NCI-H345 treated with DMSO at 0.1 percent for 48 hours (cell line): ENCODE data around the gene GFRA4.

ENCODE experiments used
- DNase-seq: peaks from one replicate; lab custom pipeline; 2025; ENCODE audit not compliant: unreplicated experiment; lab: John Stamatoyannopoulos, UW

Gene GFRA4, protein sequence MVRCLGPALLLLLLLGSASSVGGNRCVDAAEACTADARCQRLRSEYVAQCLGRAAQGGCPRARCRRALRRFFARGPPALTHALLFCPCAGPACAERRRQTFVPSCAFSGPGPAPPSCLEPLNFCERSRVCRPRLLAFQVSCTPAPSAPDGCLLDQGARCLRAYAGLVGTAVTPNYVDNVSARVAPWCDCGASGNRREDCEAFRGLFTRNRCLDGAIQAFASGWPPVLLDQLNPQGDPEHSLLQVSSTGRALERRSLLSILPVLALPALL

GRCh38 chr20:3663031-3663701 is at the start of gene GFRA4:
Gene GFRA4 (minus strand): TSS chr20:3663399. CDS start chr20:3663399, 0 bp downstream.
- no peak for DNase-seq

GRCh38 chr20:3712279-3712873 is 49.2 kb upstream of the GFRA4 start, which contains the start of gene SIGLEC1:
Gene SIGLEC1 (minus strand): TSS chr20:3712600. CDS start chr20:3707128, 5,472 bp downstream.
- no peak for DNase-seq

DNA sequence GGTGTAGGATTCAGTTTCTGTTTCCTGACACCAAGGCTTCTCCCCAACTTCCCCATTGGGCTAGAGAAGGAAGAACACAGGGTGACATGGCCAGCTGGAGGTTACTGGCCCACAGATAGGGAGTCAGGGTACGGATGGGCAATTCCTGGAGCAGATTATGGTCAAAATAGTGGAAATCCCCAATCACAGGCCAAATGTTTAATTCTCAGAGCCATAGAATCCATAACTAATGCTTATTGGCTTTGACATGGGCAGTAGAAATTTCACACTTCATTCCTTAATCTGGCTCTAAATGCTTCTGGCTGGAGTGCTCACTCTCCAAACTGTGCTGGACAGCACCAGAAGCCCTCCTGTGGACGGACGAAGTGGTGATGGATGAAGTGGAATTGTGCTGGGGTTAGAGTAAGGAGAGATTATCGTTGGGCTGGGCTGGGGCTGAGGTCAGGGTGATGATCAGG is 48.3 kb upstream of the GFRA4 start:
- no peak for DNase-seq

DNA sequence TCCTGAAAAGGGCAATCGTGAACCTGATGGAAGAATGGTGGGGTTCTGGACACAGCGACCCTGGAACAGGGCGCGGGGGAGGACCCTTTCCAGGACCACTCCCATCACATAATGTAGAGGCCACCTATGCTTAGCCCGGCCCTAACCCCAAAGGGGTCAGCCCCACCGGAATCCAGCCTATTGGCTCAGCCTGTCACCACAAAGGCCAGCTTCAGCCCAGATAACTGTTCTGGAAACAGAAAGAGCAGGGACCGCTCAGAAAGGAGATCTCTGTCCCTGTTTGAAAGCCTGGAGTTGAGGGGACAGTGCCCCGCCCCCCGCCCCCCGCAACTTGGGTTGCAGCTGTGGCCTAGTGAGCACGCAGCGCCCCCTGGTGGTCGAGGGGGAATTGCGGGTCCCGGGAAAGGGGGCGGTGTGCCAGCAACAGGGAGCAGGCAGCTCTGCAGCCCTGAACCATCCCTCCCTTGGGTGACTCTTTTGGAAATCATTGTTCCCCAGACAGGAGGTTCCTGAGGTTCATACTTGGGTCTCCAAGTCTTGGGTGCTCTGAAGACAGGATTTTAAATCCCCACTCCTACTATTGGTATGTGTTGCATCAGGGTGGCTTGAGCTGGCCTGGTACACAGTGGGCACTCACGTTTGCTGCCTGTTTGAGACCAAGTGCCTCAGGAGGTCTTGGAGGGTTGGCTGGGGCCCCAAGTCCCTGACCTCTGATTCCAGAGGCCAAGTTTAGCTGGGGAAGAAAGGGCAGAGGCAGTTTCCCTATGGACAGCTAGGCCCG is 47.7 kb upstream of the GFRA4 start:
- peak; percentile 16 for DNase-seq

DNA sequence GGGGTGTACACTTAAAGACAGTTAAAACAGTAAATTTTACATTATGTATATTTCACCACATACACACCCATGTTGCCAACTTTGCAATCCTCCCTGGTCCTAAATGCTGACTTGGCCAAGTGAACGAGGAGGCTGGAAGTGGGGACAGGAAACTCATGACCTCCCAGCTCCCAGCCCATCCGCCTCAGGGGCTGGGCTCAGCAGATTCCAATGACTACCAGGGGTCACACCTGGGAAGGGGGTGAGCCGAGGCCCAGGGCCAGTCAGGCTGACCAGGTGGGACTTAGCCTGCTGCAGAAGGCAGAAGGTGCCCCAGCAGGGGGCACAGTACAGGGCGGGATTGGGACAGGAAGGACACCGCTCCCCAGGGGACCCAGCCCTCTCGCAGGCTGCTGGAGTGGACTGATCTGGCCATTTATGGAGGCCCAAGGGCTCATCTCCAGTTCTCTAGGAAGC is 46.8 kb upstream of the GFRA4 start:
- DNase-seq = no peak

GRCh38 chr20:3707508-3707899 is 44.3 kb upstream of the GFRA4 start:
- no peak for DNase-seq

- DNase-seq = no peak
Observed at GRCh38 chr20:3706774-3707507, 43.7 kb upstream of the GFRA4 start.

DNA sequence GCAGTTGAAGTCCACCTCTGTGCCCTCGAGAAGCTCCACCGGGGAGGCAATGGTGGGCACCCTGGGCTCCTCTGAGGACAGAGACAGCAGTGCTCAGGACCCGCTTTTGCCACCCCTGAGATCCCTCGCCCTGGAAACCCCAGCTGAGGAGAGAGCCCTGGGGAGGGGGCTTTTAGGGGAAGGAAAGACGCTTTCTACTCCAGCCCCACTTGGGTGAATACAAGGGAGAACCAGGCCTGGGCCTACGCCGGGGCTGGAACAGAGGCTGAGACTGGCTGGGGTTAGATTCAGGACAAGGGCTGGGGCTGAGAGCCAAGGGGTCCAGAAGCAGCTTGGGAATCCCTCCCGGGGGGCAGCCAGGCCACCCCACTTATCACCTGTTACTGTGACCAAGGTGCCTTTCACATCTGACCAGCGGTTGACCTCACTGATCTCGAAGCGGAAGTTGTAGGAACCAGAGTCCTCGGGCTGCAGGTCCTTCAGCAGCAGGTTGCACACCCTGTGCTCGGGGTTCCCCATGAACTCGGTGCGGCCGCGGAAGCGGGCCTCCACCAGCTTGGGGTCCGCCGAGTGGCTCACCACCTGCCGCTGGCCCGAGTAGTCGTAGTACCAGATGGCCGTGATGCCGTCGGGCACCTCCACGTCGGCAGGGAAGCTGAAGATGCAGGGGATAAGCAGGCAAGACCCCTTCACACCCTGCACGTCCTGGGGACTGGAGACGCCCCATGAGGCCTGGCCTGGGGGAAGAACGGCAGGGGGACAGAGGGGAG is 43.0 kb upstream of the GFRA4 start:
- no peak for DNase-seq

GRCh38 chr20:3705491-3705969 is 42.3 kb upstream of the GFRA4 start:
- no peak for DNase-seq

GRCh38 chr20:3704087-3704486 is 40.9 kb upstream of the GFRA4 start:
- DNase-seq = no peak

DNA sequence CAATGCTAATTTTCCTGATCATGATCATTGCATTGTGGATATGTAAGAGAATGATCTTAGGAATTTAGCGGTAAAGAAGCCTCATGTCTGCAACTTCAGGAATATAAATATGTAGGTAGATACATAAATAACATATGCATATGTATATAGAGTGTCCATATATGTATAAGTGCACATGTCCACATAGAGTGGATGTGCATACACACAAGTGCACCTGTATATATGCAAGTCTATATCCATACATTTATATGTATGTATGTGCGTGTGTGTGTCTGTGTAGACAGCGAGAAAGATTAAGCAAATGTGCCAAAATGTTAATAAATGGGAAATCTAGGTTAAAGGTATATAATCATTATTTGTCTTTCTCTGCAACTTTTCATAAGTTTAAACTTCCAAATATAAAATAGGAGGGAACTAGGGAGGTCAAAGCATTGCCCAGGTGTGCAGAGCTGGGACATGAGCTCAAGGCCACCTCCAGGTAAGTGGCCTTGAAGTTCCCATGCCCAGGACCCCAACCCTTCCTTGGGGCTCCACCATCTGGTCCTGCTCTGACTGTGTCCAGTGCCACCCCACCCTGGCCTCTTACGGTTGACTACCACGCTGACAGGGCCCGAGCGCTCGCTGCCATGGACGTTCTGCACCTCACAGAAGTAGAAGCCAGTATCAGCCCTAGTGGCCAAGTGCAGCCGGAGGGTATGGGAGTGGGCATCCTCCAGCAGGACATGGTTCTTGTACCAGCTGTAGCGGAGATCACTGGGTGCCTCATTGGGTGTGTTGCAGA is 39.6 kb upstream of the GFRA4 start:
- DNase-seq = no peak

DNA sequence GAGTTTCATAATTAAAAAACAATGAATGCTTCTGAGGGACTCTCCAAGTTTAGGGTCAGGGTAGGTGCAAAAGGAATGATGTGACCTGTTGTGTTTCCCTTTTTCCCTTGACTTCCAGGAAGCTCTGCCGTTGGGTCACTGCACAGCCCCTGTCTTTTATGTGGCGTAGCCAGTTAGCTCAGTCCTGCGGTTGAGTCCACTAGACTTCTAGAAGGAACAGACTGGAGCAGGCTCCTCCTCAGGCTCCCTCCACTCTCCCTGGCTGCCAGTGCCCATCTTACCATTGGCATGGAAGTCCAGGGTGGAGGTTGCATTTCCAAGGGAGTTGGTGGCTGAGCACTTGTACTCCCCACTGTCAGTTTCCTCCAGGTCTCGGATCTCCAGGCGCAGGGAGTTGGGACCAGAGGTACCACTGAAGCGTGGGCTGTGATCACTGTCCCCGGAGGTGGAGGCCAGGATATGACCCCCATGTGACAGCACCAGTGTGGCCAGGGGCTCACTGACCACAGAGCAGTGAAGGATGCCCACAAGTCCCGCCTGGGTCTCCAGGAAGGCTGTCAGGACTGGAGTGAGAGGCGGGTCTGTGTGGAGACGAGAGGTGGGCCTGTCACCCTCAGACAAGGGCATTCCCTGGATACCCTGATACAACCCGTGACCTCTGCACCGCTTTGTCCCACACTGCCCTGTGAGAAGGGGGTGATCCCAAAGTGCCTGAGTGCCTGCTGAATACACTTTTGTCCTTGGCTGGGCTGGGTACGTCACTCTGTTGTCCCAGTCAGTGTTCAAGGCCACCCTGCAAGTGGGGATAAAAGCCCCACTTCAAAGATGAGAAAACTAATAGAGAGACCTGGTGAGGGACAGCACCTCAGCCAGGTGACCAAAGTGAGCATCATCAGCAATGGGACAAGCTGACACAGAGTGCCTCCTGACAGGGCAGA is 38.1 kb upstream of the GFRA4 start:
- DNase-seq = no peak

DNA sequence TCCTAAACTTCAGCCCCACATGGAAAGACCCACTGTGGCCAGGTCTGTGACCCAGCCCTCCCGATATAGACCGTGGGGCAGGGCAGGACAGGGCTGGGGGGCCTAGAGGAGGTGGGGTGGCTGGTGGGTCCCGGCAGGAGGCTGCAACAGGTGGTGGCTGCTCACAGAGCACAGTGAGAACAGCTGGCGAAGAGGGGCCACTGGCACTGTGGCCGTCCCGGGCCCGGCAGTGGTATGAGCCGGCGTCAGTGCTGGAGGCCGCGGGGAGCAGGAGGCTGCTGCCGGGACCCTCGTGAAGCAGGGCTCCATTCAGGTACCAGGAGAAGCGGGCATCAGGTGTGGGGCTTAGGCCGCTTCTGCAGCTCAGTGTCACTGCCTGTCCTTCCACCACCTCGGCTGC is 35.8 kb upstream of the GFRA4 start:
- DNase-seq = no peak

DNA sequence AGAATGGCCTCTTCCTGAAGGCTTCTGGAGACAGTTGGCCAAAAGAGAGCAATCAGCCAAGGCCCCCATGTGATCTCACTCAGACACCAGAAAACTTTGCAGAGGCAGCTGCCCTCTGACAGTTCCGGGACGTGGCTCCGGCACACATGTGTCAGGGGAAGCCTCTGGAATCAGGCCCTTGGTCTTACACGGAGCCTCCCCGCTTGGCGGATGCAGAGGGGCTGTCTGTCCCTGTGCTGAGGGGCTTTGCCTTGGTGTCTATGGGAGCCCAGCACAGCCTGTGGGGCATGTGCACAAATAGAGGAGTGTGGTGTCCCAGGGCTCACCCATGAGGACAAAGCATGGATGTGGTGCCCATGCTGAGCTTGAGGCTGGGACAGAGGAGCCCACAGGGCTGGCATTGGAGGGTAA is 35.4 kb upstream of the GFRA4 start:
- DNase-seq = no peak

DNA sequence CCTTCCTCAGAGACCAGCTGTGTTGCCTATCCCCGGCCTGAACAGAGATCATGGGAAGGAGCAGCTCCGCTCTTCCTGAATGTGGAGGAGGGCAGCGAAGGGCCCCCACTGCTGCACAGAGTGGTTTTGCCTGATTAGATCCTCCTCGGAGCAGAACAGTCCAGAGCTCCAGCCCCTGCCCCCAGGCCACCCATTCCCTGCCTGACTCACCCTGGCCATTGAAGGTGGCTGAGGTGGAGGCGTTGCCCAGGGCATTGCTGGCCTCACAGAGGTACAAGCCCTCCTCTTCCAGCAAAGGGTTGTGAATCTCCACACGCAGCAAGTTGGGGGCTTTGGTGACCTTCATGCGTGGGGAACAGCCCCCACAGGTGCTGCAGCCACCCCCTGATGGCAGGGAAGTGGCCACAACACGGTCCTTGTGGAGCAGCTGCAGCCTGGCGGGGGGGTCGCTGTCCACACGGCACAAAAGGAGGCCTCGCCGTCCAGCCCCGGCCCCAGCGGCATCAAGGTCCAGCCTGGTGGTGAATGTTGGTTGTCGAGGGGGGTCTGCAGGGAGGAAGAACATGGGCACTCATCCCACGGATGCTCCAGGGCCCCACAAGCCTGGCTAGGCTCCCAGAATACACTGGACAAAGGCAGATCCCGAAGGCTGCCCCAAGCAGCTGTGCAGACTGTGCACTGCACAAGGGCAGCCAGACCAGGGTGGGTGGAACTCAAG is 34.5 kb upstream of the GFRA4 start:
- DNase-seq = no peak

DNA sequence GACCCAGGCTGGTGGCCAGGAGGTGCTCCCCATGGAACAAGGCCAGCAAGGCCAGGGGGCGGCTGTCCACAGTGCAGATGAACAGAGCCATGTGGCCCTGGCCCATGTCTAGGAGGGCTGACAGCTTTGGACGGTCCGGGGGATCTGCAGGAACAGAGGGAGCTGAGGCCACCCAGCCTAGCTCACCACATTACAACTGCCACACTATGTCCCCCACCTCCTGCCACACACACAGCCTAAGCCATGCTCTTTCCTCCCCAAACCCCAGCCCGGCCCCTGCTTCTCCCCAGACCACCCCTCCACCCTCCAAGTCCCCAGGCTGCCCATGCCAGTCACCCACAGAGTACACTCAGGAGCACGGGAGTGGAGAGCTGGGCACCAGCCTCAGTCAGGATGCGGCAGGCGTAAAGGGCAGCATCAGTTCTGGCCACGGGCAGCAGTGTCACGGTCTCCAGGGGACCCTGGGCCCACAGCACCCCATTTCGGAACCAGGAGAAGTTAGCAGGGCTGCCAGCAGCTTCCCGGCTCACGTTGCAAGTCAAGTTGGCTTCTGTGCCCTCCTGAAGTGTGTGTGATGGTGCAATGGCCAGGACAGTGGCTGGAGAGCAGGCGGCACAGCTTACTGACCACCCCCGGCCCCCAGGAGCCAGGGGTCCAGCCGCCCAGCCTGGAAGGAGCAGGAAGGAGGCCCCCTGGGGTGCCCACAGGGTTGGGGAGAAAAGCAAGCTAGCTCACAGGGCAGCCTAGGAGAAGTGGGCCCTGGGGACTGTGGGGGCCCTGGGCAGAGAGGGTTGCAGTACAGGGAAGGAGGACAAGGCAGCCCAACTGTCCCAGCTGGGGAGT is 33.8 kb upstream of the GFRA4 start:
- DNase-seq = no peak
